Measurements from ENCODE around the gene TNFRSF4.

Gene TNFRSF4

DNA sequence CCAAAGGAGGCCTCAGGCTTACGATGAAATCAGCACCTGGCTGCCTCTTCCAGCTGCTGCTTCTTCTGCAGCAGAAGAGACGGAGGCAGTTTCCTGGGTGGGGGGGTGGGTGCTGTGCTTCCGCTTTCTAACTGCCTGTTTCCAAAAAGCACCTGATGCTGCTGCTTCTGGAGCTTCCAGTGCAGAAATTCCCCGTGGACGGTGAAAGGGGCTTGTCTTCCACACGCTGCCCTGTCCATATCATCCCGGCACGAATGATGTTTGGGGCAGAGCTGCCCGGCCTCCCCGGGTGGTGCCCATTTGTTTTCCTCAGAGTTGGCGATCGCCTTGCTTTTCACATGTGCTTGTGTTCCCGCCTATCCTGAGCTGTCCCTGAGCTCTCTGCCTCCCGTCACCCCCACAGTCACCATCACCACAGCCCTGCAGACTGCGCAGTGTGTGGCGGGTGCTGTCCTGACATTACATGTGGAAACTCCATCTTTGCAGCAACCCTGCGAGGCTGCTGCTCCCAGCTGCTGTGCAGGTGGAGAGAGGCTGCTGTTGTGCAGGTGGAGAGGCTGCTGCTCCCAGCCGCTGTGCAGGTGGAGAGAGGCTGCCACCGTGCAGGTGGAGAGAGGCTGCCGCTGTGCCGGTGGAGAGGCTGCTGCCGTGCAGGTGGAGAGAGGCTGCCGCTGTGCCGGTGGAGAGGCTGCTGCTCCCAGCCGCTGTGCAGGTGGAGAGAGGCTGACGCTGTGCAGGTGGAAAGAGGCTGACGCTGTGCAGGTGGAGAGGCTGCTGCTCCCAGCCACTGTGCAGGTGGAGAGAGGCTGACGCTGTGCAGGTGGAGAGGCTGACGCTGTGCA, 38.5 kb downstream of the TNFRSF4 start:
- Histone ChIP-seq H3K4me3 (ENCODE audit: low read depth in 1 of 2, low read length in 2 of 2) (no peak overlapping the region), H4K20me1 (ENCODE audit: insufficient read depth, low read length) (peaks cover 2% of the 10 kb centered on the region; the same call in 1 of the 2 replicates), H3K4me2 (ENCODE audit: insufficient read depth, low read length) (no peak overlapping the region), H3K27me3 (ENCODE audit: insufficient read depth, low read length, poor library complexity) (peaks cover 3% of the 10 kb centered on the region), H3K9ac (ENCODE audit: low read depth, low read length) (no peak overlapping the region), H3K9me3 (ENCODE audit: insufficient read depth, low read length, severe bottlenecking) (no peaks in the 10 kb centered on the region), H3K36me3 (ENCODE audit: insufficient read depth, low read length) (no peaks in the 10 kb centered on the region), H3K27ac (ENCODE audit: low read length) (no peak overlapping the region), H2AFZ (ENCODE audit: low read depth, low read length) (no peak overlapping the region), H3K79me2 (ENCODE audit: insufficient read depth, low read length) (no peaks in the 10 kb centered on the region), H3K4me1 (ENCODE audit: insufficient read depth, low read length) (no peaks in the 10 kb centered on the region)
- no peak for DNase-seq
- TF ChIP-seq, protein P1, sequence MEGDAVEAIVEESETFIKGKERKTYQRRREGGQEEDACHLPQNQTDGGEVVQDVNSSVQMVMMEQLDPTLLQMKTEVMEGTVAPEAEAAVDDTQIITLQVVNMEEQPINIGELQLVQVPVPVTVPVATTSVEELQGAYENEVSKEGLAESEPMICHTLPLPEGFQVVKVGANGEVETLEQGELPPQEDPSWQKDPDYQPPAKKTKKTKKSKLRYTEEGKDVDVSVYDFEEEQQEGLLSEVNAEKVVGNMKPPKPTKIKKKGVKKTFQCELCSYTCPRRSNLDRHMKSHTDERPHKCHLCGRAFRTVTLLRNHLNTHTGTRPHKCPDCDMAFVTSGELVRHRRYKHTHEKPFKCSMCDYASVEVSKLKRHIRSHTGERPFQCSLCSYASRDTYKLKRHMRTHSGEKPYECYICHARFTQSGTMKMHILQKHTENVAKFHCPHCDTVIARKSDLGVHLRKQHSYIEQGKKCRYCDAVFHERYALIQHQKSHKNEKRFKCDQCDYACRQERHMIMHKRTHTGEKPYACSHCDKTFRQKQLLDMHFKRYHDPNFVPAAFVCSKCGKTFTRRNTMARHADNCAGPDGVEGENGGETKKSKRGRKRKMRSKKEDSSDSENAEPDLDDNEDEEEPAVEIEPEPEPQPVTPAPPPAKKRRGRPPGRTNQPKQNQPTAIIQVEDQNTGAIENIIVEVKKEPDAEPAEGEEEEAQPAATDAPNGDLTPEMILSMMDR (IDR thresholded peaks at IDR 0.05; ENCODE audit: borderline replicate concordance, extremely low read depth, low read length, poor library complexity, severe bottlenecking) = no peak
- TF ChIP-seq EZH2 (IDR thresholded peaks at IDR 0.05; ENCODE audit: borderline replicate concordance, low read depth, low read length, severe bottlenecking) = no peak
- no peak for ATAC-seq (ENCODE audit: insufficient read depth, low read depth)

DNA sequence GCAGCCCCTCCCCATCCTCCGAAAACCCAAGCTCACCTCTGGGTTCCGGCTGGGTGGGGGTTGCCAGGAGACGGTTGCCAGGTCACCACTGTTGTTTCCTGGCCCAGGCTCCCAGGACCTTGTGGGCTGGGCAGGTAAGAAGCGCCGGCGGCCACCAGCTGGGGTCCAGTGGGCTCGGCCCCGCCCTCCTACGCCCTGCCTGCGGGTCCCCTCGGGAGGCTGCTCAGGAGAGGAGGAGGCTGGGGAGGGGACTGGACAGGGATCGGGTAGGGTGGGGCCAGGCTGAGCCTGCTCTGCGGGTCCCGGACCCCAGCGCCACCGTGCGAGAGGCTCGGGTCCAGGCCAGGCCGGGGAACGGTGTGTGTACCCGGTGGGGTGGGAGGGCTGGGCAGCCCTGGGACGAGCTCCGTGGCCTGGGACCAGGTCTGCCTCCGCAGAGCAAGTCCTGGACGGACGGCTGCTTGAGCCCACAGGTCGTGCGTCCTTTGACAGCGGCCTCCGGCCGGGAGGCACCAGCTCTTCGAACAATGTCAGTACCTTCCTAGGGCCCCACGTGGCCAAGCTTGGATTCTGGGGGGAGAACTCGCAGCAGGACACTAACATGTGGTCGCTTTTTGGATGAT, 40.0 kb downstream of the TNFRSF4 start, which contains the start of gene TTLL10:
TTLL10 (plus strand) TSS at position 88 of the 623 bp plus-strand sequence. CDS start 5,336 bp downstream, outside the sequence.
- no peaks in the 10 kb centered on the region for H3K9me3 ChIP-seq (ENCODE audit: insufficient read depth, low read length, severe bottlenecking)
- H3K27me3 ChIP-seq (ENCODE audit: insufficient read depth, low read length, poor library complexity) = peaks cover 5% of the 10 kb centered on the region
- H3K27ac ChIP-seq (ENCODE audit: low read length) = no peak within 1 kb of the TSS
- H3K4me3 ChIP-seq (ENCODE audit: low read depth in 1 of 2, low read length in 2 of 2) = no peak within 1 kb of the TSS
- no peak within 1 kb of the TSS for H3K4me2 ChIP-seq (ENCODE audit: insufficient read depth, low read length)
- ATAC-seq (ENCODE audit: insufficient read depth, low read depth) = no peak
- no peak within 1 kb of the TSS for H2AFZ ChIP-seq (ENCODE audit: low read depth, low read length)
- DNase-seq = no peak
- H3K4me1 ChIP-seq (ENCODE audit: insufficient read depth, low read length) = no peaks in the 10 kb centered on the region
- no peak within 1 kb of the TSS for H3K9ac ChIP-seq (ENCODE audit: low read depth, low read length)
- TF ChIP-seq, protein P1 (IDR thresholded peaks at IDR 0.05; ENCODE audit: borderline replicate concordance, extremely low read depth, low read length, poor library complexity, severe bottlenecking) = no peak
- no peak for TF ChIP-seq EZH2 (IDR thresholded peaks at IDR 0.05; ENCODE audit: borderline replicate concordance, low read depth, low read length, severe bottlenecking)
- no peaks in the 10 kb centered on the region for H3K79me2 ChIP-seq (ENCODE audit: insufficient read depth, low read length)
- peaks cover 4% of the 10 kb centered on the region; the same call in 1 of the 2 replicates for H4K20me1 ChIP-seq (ENCODE audit: insufficient read depth, low read length)
- no peaks in the 10 kb centered on the region for H3K36me3 ChIP-seq (ENCODE audit: insufficient read depth, low read length)

DNA sequence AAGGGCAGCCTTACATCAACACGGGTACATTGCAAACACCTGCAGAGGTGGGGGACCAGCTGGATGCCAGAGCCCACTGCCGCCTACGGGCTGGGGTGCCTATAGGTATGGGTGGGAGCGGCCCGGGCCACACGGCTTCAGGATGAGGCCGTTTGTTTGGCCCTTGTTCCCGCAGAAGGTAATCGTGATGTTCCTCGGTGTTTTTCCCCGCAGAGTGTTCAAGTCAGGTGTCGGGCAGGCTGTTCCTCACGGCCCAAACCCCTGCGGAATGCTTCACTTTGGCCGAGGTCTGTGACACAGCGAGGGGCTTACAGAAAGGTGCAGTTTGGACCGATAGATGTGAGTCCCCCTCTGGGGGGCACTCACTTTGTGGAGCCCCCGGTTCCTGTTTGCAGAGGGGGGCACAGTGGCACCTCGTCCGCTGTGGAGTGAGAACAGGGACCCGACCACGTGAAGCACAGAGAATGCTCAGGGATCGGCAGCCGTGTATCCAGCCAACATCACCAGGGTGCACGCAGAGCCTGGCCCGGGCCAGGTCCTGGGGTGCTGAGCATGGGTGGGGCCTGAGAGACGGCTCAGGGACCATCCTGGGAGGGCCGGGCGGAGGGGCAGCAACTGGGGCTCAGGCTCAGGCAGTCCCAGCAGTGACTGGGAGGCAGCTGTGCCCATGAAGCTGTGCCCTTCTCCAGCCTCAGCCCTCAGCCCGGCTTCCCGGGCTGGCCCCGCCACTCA, 40.7 kb downstream of the TNFRSF4 start:
- H3K27ac ChIP-seq (ENCODE audit: low read length) = no peak overlapping the region
- H2AFZ ChIP-seq (ENCODE audit: low read depth, low read length) = no peak overlapping the region
- H3K36me3 ChIP-seq (ENCODE audit: insufficient read depth, low read length) = no peaks in the 10 kb centered on the region
- no peak for ATAC-seq (ENCODE audit: insufficient read depth, low read depth)
- no peak for DNase-seq
- no peak overlapping the region for H3K4me2 ChIP-seq (ENCODE audit: insufficient read depth, low read length)
- H3K9me3 ChIP-seq (ENCODE audit: insufficient read depth, low read length, severe bottlenecking) = no peaks in the 10 kb centered on the region
- H4K20me1 ChIP-seq (ENCODE audit: insufficient read depth, low read length) = peaks cover 4% of the 10 kb centered on the region; the same call in 1 of the 2 replicates
- peaks cover 5% of the 10 kb centered on the region for H3K27me3 ChIP-seq (ENCODE audit: insufficient read depth, low read length, poor library complexity)
- TF ChIP-seq EZH2 (IDR thresholded peaks at IDR 0.05; ENCODE audit: borderline replicate concordance, low read depth, low read length, severe bottlenecking) = no peak
- TF ChIP-seq, protein P1 (IDR thresholded peaks at IDR 0.05; ENCODE audit: borderline replicate concordance, extremely low read depth, low read length, poor library complexity, severe bottlenecking) = no peak
- no peaks in the 10 kb centered on the region for H3K79me2 ChIP-seq (ENCODE audit: insufficient read depth, low read length)
- H3K4me1 ChIP-seq (ENCODE audit: insufficient read depth, low read length) = no peaks in the 10 kb centered on the region
- no peak overlapping the region for H3K4me3 ChIP-seq (ENCODE audit: low read depth in 1 of 2, low read length in 2 of 2)
- no peak overlapping the region for H3K9ac ChIP-seq (ENCODE audit: low read depth, low read length)

Measured in DND-41 (cell line).